H9 (cell line): ENCODE measurements around the gene PHLPP2. TPM values are rescaled to one million over a fixed set of nuclear protein-coding genes. Genes with fewer than 3 reads are reported as not detected.

ENCODE experiments used
- DNase-seq: peaks from one replicate; pipeline ENCODE4 v3.0.0-alpha.2; 2017
- H2AFZ ChIP-seq: one replicate; pipeline ENCODE4 v1.6.1; 2013; ENCODE audit warnings: mild to moderate bottlenecking, low read length, control low read depth, moderate library complexity
- H2AK5ac ChIP-seq: 2 replicates; pipeline ENCODE4 v1.6.1; 2013; ENCODE audit warnings: low read length, control low read depth, mixed read lengths; ENCODE audit not compliant: insufficient read length
- H2BK120ac ChIP-seq: one replicate; pipeline ENCODE4 v1.6.1; 2013; ENCODE audit warnings: low read depth, mild to moderate bottlenecking, low read length, control low read depth, inconsistent platforms; ENCODE audit not compliant: poor library complexity, severe bottlenecking
- H2BK12ac ChIP-seq: 2 replicates; pipeline ENCODE4 v1.6.1; 2013; ENCODE audit warnings: low read length, control low read depth, mixed read lengths, low read depth; ENCODE audit not compliant: insufficient read length
- H2BK15ac ChIP-seq: 2 replicates; pipeline ENCODE4 v1.6.1; 2013; ENCODE audit warnings: low read depth, low read length, control low read depth
- H2BK20ac ChIP-seq: one replicate; pipeline ENCODE4 v1.6.1; 2013; ENCODE audit warnings: low read depth, mild to moderate bottlenecking, low read length, control low read depth, inconsistent platforms; ENCODE audit not compliant: poor library complexity, severe bottlenecking
- H2BK5ac ChIP-seq: 2 replicates; pipeline ENCODE4 v1.6.1; 2013; ENCODE audit warnings: low read length, control low read depth, mixed read lengths; ENCODE audit not compliant: insufficient read length
- H3K14ac ChIP-seq: 2 replicates; pipeline ENCODE4 v1.6.1; 2013; ENCODE audit warnings: low read length, control low read depth; ENCODE audit not compliant: insufficient read depth
- H3K18ac ChIP-seq: 2 replicates; pipeline ENCODE4 v1.6.1; 2013; ENCODE audit warnings: low read depth, mild to moderate bottlenecking, mixed read lengths, low read length, control low read depth; ENCODE audit not compliant: insufficient read length
- H3K23ac ChIP-seq: 2 replicates; pipeline ENCODE4 v1.6.1; 2013; ENCODE audit warnings: low read length, control low read depth, mixed read lengths, low read depth; ENCODE audit not compliant: insufficient read length
- H3K23me2 ChIP-seq: 2 replicates; pipeline ENCODE4 v1.6.1; 2013; ENCODE audit warnings: low read depth, mild to moderate bottlenecking, mixed read lengths, low read length, control low read depth; ENCODE audit not compliant: insufficient read length, poor library complexity, severe bottlenecking
- H3K27ac ChIP-seq: 2 replicates; pipeline ENCODE4 v1.5.1; 2013; ENCODE audit warnings: low read length, control low read depth, mixed read lengths, low read depth; ENCODE audit not compliant: insufficient read length
- H3K27me3 ChIP-seq: 2 replicates; pipeline ENCODE4 v1.6.1; 2013; ENCODE audit warnings: low read length, control low read depth, inconsistent platforms; ENCODE audit not compliant: insufficient read depth
- H3K4ac ChIP-seq: 2 replicates; pipeline ENCODE4 v1.6.1; 2013; ENCODE audit warnings: low read depth, mild to moderate bottlenecking, control low read depth, inconsistent platforms, low read length, moderate library complexity
- H3K4me1 ChIP-seq: 2 replicates; pipeline ENCODE4 v1.6.1; 2013; ENCODE audit warnings: low read length, control low read depth, inconsistent platforms; ENCODE audit not compliant: insufficient read depth
- H3K4me2 ChIP-seq: 2 replicates; pipeline ENCODE4 v1.6.1; 2013; ENCODE audit warnings: low read length, control low read depth, mixed read lengths; ENCODE audit not compliant: insufficient read length, insufficient read depth
- H3K56ac ChIP-seq: 2 replicates; pipeline ENCODE4 v1.6.1; 2013; ENCODE audit warnings: low read depth, mild to moderate bottlenecking, mixed read lengths, low read length, control low read depth; ENCODE audit not compliant: insufficient read length
- H3K79me1 ChIP-seq: 2 replicates; pipeline ENCODE4 v1.6.1; 2013; ENCODE audit warnings: low read depth, mild to moderate bottlenecking, moderate library complexity, low read length, control low read depth, inconsistent platforms; ENCODE audit not compliant: insufficient read depth, poor library complexity, severe bottlenecking
- H3K79me2 ChIP-seq: 2 replicates; pipeline ENCODE4 v1.6.1; 2013; ENCODE audit warnings: low read length, control low read depth, inconsistent platforms; ENCODE audit not compliant: insufficient read depth
- H3K9ac ChIP-seq: 2 replicates; pipeline ENCODE4 v1.6.1; 2013; ENCODE audit warnings: low read length, control low read depth, mixed read lengths; ENCODE audit not compliant: insufficient read length; ENCODE audit errors: extremely low read depth
- H3K9me3 ChIP-seq: one replicate; pipeline ENCODE4 v1.6.1; 2013; ENCODE audit warnings: low read depth, low read length, inconsistent platforms; ENCODE audit not compliant: control insufficient read depth
- H3T11ph ChIP-seq: one replicate; pipeline ENCODE4 v1.6.1; 2013; ENCODE audit warnings: mild to moderate bottlenecking, low read length, control low read depth, inconsistent platforms
- H4K20me1 ChIP-seq: one replicate; pipeline ENCODE4 v1.6.1; 2013; ENCODE audit not compliant: control insufficient read depth, insufficient read length, insufficient read depth
- H4K5ac ChIP-seq: 2 replicates; pipeline ENCODE4 v1.6.1; 2013; ENCODE audit warnings: low read depth, mild to moderate bottlenecking, mixed read lengths, low read length, control low read depth; ENCODE audit not compliant: insufficient read length
- H4K8ac ChIP-seq: replicated peaks from 2 replicates; pipeline ENCODE4 v1.6.1; 2013; ENCODE audit warnings: low read length, control low read depth, mixed read lengths, low read depth; ENCODE audit not compliant: insufficient read length
- H4K91ac ChIP-seq: 2 replicates; pipeline ENCODE4 v1.6.1; 2013; ENCODE audit warnings: low read depth, mild to moderate bottlenecking, moderate library complexity, mixed read lengths, low read length, control low read depth; ENCODE audit not compliant: insufficient read length
- H3K27ac Mint-ChIP-seq, 3 experiments: 2 replicates in 2 of 3; 3 replicates in 1 of 3; pipeline ENCODE4 v1.8.0; 2020 to 2021; ENCODE audit warnings: mixed read lengths in 3 of 3, mild to moderate bottlenecking in 1 of 3, moderate library complexity in 1 of 3
- H3K27me3 Mint-ChIP-seq: 2 replicates; pipeline ENCODE4 v1.8.0; 2021; ENCODE audit warnings: low read depth, mild to moderate bottlenecking, moderate library complexity, mixed read lengths
- H3K36me3 Mint-ChIP-seq, 3 experiments: 2 replicates in 2 of 3; 3 replicates in 1 of 3; pipeline ENCODE4 v1.8.0; 2020 to 2021; ENCODE audit warnings: low read depth in 3 of 3, mixed read lengths in 3 of 3; ENCODE audit not compliant: insufficient read depth in 1 of 3
- H3K4me1 Mint-ChIP-seq, 2 experiments: 2 replicates each; pipeline ENCODE4 v1.8.0; 2020; ENCODE audit warnings: mixed read lengths in 2 of 2
- H3K4me3 Mint-ChIP-seq, 2 experiments: 2 replicates in 1 of 2; 3 replicates in 1 of 2; pipeline ENCODE4 v1.8.0; 2020 to 2021; ENCODE audit warnings: mild to moderate bottlenecking in 2 of 2, mixed read lengths in 2 of 2, moderate library complexity in 1 of 2
- H3K9me3 Mint-ChIP-seq, 2 experiments: 2 replicates in 1 of 2; 3 replicates in 1 of 2; pipeline ENCODE4 v1.8.0; 2020; ENCODE audit warnings: mild to moderate bottlenecking in 2 of 2, mixed read lengths in 2 of 2, moderate library complexity in 1 of 2
- CTCF ChIP-seq: fragments of 200-600 bp; sonication (generic); conservative IDR thresholded peaks from 3 replicates; pipeline ENCODE4 v1.8.0; 2021; ENCODE audit warnings: antibody characterized with exemption, mild to moderate bottlenecking
- WGBS: extraction: QIAGEN DNeasy Blood & Tissue Kit; methylation state at CpG from one replicate; pipeline ENCODE4 v1.1.7; 2013; ENCODE audit warnings: missing lambda C conversion rate, low lambda C conversion rate, mixed read lengths; ENCODE audit not compliant: insufficient read length; ENCODE audit errors: extremely low coverage; 5-methylcytosine and 5-hydroxymethylcytosine counted together
- total RNA-seq: library from RNA; stranded (reverse); gene quantifications from 2 replicates; pipeline ENCODE4 v1.2.1, GENCODE V29; 2021

The PHLPP2 gene
- total RNA-seq, 1 experiment from 2014 or later, result 23.2 TPM

- Histone ChIP-seq H3K79me1 (no peaks in the 10 kb centered on the region), H3K23ac (no peak overlapping the region), H2BK120ac (no peak overlapping the region), H3K4me2 (no peak overlapping the region), H3K9ac (no peak overlapping the region), H2BK20ac (no peak overlapping the region), H3K4me1 (0 out of 2 replicates have a peak, but pooled peaks cover 5% of the 10 kb centered on the region), H2AFZ (no peak overlapping the region), H3K56ac (no peak overlapping the region), H3K79me2 (no peaks in the 10 kb centered on the region; the same call in 1 of the 2 replicates), H3K27me3 (no peaks in the 10 kb centered on the region), H2AK5ac (no peak overlapping the region), H2BK5ac (no peak overlapping the region), H4K20me1 (no peaks in the 10 kb centered on the region), H3K23me2 (no peaks in the 10 kb centered on the region), H3K27ac (no peak overlapping the region), H3K14ac (no peak overlapping the region), H4K8ac (no peak overlapping the region), H3K4ac (no peak overlapping the region), H3T11ph (no peak overlapping the region), H3K18ac (no peak overlapping the region), H2BK15ac (no peak overlapping the region), H3K9me3 (no peaks in the 10 kb centered on the region), H4K91ac (no peak overlapping the region), H2BK12ac (no peak overlapping the region), H4K5ac (no peak overlapping the region)
- no peaks in the 10 kb centered on the region for H3K27me3 Mint-ChIP-seq
- H3K4me3 Mint-ChIP-seq, result no peak overlapping the region
- TF ChIP-seq CTCF, result no peak
- H3K36me3 Mint-ChIP-seq, result peaks cover 11 to 55% (median 16%) of the 10 kb centered on the region in 3 experiments
- H3K4me1 Mint-ChIP-seq, result peaks cover 8 to 17% of the 10 kb centered on the region in 2 experiments
- WGBS, result no CpG with 5 or more reads among the region's 4 CpGs
- H3K9me3 Mint-ChIP-seq, result no peaks in the 10 kb centered on the region
- no peak for DNase-seq
- H3K27ac Mint-ChIP-seq, result peak overlapping the region in 1 of 3 experiments; percentile 70; a peak in 1 of 7 replicates
Observed at GRCh38 chr16:71700831-71701230, 23.7 kb downstream of the PHLPP2 start.
